NCI-H1417 (cell line): ENCODE measurements around the gene TNS3.

ENCODE experiments used
- DNase-seq, 3 experiments: peaks; one replicate each; lab custom pipeline; 2025; lab: John Stamatoyannopoulos, UW

Gene TNS3

DNA sequence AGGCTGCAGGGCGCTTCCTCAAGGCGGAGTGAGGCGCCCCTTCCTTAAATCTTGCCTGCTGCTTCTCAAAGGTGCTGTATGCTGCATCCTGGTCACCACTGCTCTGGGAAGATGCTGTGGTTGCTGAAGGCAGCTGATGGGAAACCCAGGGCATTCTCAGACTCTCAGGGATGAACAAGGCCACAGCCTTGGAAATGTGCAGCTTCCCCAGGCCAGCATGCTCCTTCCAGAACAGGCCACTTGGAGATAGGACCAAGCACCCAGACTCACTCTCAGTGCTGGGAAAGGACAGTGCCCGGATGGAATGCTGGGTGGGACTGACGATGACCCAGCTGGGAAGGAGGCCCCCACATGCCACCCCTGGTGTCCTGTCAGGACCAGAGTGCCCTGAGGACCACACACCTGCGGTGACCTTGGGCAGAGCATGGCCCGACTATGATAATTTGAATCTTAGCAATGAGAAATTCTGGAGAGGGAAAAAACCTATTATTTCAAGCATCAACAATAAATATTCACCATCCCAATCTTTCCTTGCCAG is 235.5 kb downstream of the TNS3 start:
- DNase-seq = no peak

DNA sequence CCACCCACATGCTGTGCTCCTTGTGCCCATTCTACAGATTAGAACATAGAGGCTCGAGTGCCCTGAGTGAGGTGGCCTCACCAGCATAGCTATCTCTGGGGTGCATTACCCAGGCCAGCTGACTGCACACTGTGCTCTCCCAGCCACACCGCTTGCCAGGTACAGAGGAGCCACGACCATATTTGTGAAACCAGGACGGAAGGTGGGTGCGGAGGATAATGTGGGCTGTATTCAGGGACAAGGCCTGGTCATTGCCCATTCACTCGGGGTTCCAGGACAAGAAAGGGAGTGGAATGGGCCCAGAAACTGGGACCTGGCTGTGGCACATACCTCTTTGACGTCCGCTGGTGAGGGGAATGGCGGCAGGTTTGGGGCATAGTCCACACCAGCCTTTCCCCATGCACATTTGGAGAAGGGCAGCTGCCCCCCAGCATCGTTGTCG is 236.0 kb downstream of the TNS3 start:
- DNase-seq = no peak

DNA sequence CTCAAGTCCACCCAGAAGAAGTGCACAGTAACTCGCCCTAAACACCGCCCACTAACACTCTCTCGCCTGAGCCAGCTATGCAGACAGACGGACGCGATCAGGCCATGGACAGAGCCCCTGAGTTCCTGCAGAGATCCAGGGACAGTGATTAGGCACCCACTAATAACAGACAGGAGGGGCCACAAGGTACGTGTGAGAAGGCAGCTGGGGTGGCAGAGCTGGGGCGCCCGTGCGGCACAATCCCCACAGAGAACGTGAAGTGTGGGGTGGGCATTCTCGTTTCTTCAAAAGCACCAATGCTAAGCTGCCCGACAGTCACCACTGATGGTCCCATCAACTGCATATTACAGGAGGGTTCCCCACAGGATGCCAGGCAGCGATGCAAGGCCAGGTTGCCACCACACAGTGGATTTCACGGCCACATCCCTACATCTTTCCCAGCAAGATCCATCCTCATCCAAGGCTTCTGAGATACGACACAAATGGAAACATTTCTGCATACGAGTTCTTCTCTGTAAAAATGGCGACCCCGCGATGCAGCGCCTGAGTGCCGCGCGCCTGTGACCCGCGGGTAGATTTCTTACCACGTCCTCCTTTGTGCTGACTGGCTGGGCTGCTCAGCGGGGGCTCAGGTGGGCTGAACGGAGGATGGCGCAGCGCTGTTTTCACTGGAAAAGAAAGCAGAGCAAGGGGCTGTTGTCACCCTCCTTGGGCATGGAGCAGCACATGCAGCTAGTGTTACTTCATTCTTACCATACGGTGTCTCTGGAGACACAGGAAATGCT is 237.5 kb downstream of the TNS3 start:
- DNase-seq = no peak

DNA sequence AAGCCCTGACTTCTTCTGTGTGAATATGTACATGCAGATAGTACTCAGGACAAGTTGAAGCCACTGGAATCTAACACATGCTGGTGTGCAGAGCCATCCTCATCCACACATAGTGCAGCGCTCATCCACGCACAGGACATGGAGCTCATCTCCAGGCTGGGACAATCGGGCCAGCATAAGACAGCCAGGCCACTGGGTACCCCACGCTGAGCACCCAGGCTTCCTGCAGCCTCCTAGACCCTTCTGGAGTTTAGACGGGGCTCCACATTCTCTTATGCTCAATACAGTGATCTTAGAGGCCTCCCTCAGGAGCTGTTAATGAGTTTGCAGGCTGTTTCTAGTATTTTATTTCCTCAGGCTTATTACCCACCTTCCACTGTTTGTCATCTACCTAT is 238.9 kb downstream of the TNS3 start:
- no peak for DNase-seq

DNA sequence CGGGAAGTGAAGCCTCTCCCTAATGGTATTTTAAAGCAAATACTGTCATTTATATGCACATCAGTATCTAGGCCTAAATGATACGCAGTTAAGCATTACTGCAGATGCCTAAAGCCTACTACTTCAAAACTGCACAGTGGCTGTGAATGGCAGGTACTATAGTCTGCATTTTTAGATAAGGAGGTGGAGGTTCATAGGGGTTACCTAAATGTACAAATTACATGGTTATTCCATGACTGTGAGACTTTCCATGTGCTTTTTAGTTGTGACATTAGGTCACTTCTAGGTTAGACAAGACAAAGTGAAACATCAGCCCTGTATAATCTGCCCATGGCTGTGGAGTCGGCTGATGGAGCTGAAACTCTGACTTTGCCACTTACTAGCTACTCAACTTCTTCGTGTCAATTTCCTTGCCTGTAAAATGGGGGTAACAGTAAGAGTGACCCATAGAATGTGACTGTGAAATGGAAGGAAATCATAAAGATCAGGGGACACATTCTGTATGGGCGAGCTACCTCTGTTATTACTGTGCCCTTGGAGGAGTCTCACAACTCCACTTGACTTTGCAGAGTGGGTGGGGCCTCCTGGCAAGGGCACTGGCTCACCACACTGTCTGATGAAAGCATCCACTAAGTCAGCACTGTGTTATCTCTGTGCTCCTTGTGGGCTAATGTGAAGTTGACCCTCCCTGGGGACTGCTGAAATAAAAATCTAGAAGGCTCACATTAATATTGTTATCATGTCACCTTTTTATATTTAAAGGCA is 239.4 kb downstream of the TNS3 start:
- DNase-seq = no peak

DNA sequence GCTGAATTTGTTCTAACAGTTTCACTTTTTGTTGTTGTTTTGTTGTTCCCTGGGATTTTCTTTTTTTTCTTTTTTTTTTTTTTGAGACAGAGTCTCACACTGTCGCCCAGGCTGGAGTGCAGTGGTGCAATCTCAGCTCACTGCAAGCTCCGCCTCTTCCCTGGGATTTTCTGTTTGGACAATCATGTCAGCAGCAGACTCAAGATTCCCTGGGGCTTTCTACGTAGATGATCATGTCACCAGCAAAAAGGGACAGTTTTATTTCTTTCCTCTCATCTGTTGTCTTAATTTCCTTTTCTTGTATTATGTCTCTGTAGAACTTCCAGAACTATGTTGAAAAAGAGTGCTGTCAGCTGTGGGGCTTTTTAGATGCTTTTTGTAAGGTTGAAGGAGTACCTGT is 241.4 kb downstream of the TNS3 start:
- no peak for DNase-seq

DNA sequence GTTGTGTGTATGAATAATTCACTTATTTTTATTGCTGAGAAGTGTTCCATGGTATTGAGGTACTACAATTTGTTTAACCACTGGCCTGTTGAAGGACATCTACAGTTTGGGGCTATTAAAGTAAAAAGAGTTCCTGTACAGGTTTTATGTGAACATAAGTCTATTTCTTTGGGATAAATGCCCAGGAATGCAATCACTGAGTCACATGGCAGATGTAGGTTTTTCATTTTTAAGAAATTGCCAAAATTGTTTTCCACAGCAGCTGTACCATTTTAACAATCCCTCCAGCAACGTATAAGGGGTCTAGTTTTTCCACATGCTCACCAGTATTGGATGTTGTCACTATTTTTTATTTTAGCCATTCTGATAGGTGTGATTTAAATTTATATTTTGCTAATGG is 243.9 kb downstream of the TNS3 start:
- no peak for DNase-seq

DNA sequence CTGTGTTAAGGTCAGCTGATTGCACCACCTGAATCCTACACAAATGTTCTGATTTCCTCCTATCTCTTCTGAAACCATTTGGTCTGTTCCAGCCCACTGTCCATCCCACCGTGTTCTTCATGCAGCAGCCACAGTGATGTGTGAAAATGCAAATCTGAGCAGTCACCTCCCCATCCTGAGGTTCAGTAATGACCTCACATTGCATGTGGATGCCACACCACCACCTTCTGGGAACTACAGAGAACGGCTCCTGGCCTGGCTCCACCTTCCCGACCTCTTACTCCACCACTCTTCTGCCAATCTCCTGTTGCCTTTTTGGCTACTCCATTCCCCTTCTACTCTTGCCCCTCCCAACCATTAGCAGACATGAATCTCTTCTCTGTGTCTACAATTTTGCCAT is 244.4 kb downstream of the TNS3 start:
- DNase-seq = no peak

DNA sequence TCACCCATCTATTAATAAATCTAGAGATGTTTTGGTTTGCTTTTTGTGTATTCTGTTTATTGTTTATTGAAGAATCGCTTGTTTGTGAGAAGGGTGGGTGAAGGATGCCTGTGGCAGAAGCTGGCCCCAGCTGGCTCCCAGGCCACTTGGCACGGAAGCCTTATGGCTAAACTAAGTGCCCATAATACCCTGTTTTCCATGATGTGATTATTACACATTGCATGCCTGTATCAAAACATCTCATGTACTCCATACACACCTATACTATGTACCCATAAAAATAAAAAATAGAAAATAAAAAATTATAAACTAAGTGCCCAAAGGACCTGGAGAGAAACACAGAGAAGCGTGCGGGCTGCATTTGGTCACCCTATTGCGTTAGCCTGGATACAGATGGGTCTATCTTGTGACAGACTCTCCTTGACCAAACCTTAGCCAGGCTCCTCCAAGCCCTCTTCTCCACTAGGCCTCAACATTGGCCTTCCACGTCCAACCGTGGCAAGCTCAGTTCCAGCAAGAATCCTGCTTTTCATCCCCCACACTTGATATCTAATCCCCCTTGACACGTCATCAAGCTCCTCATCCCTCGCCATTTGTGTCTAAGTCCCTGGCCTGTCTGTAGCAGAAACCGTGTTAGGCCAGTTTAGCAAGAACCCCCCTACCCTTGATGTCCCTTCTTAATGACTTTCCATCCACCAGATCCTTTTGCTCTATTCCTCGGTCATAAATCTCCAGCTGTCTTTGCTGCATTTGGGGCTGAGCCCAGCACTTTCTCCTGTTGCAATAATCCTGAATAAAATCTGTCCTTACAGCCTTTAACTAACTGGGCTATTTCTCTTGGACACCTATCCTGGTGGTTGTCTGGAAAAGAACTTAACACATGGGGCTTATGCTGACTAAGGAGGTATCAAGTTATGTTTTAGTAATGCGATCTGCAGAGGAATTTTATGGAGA is 245.2 kb downstream of the TNS3 start:
- DNase-seq = no peak

DNA sequence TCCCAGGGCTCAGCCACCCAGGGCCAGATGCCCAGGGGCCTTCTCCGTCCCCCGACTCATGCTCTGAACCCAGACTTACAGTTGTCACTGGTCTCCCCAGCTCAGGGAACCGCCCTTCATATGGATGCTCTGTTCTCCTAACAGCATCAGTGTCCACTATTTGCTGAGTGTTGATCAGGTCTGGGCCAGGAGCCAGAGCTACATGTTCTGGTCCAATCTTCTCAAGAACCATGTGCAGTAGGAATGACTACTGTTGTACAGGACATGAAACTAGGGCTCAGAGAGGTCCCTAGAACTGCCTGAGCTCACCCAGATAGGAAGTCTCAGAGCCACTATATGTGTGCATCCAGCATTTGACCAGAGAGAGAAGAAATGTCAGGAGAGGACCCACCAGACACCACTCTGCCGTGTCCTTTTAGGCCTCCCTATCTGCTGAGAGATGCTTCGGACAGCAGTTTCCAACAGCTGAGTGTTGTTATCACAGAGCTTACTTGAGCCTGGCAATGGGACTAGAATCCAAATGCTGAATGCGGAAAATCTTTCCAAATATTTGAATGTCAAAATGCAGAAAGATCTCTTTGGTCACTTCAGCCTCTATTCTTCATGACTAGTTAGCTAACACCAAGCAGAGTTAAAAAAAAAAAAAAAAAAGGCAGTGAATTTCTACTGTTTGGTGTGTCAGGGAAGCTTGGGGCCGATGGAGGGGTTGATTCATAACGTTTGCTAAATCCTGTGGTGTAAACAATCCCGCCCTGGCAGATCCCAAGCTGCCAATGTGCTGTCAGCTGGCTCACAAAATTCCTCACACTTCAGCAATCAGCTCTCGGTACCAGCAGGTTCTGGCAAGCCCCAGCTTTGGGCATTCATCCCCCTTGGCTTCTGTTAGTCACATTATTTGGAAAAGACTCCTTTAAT is 246.1 kb downstream of the TNS3 start:
- no peak for DNase-seq

DNA sequence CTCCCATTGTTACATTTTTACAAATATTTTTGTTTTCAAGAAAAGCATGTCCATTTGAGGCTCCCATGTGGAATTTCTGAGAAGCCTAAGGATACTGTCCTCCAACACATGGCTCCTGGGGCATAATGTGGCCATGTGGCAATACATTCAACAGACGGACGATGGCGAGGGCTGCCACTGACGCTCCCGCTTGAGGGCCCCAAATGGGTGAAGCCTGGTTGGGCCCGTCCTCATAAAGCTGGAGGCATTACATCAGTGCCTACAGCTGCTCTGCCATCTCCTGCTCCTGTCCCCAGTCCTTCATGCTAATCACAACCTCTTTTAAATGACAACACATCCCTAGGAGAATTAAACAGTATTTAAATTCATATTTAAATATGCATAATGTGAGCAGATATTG is 246.8 kb downstream of the TNS3 start:
- DNase-seq = no peak

DNA sequence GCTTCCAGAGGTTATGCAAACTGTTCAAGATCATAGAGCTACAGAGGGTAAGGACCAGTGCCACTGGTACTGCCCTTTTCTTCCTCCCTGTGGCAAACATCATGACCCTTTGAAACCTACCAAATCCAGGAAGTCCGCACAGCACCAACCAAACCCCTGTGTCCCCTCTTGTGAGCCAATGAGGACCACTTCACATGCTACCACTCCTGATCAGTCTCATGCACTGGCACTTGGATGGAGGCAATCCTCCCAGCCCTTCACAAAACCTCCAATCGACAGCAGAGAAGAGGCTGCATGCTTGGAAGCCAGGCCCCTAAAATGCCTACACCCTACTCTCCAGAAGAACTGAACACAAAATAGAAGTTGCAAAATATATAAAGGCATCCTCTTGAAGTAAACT is 248.0 kb downstream of the TNS3 start:
- DNase-seq = no peak

DNA sequence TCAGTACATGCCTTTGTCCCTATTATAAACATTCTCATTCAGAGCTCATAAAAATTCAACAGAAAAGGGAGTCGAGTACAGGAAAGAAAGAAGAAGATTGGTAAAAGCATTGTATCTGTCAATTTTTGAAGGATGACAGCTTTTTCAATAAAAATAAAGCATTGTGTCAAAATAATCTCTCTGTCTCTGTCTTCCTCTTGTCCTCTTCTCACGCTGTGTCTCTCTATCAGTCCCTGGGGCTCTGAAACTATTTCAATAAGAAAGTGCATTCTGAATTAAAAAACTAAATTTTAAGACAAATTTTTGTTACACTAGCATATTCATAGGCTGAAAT is 248.4 kb downstream of the TNS3 start:
- no peak for DNase-seq

DNA sequence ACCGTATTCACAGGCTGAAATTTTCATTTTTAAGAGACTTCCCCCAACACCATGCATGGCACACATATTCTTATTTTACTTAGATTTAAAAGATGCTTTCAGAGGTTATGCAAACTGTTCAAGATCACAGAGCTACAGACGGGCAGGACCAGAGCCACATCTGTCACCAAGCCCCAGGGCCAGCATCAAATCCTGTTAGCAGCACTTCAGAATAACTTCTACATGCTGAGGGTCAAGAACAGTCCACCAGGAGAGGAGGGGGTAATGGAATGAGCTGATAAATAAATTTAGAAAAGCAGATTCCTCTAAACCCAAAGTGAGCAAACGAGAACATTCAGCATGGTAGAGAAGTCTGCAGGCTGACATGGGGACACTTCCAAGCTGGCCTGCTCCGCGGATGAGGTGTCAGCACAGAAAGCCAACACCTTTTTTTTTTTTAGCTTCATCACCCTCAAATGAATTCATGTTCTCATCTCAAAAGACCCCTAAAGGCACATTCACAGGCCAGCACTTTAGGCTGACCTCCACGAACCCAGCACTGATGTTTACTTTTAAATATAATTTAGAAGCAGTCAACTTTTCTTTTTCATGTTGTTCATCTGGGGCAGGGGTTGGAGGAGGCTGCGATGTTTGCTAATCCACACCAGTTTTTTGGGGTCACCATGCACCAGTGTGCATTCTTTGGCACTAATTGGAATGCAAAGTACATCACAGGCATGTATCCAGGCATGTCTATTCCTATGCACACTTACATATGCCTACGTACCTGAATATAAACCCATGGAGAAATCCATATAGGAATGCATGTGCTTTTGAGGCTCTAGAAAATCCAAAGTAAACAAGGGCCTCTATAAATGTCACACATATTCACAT is 249.0 kb downstream of the TNS3 start:
- no peak for DNase-seq

DNA sequence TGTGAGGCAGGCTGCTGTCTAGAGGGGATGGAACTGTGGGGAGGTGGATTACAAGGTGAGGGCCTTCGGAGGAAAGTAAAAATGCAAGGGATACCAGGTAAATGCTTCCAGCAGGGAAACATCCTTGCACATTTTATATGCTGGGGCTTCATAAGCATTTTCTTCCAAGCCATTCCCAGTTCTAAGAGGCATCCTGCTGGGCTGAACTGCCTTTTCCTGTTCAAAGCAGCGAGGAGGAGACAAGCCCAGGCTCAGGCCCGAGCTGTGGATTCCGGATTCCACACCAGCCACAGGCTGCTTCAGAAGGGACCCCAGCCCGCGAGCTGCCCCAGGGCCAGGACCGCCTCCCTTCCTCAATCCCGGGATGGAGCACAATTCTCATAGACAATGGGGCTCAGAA is 249.7 kb downstream of the TNS3 start:
- DNase-seq = no peak

DNA sequence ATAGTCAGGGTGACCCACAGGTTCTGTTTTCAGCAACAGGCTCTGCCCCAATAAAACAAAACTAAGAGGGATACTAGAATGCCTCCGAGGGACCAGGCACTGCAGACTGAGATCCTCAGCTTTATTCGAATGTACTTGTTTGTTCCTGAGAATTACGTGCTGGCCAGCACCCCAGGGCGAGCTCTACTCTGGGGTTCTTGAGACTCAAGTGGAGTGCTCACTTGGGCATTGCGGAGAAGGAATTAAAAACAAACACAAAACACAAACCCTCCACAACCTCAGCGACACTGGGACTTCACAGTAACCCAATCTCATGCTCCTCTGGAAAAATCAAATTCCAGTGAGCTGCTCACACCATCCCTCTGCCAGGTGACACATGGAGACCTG is 250.7 kb downstream of the TNS3 start:
- no peak for DNase-seq

DNA sequence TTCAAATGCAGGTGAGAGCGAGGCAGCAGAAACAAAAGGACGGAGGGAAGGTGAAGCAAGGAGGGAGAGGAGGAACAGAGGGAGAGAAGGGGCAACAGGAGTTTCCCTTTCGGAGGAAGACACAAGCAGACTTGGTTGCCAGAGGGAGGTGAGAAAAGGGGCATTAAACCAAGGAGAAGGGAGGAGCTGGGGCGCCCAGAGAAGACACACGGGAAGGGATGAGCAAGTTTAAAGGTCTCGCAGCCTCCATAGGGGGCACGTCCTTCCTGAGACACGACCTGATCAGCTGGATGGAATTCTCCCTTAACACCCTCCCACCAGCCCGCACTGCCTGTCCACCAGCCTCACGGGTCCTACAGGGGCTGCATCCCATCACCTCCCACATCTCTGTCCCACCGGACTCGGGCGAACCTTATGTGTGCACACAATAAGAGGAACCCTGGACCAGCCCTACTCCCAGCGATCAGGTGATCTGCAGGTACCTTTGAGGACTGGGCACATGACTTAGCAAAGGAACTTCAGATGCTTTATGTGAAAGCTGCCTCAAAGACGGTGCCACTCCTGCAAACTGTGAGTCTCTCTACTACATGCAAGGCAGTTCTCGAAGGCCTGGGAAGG is 251.2 kb downstream of the TNS3 start:
- no peak for DNase-seq

DNA sequence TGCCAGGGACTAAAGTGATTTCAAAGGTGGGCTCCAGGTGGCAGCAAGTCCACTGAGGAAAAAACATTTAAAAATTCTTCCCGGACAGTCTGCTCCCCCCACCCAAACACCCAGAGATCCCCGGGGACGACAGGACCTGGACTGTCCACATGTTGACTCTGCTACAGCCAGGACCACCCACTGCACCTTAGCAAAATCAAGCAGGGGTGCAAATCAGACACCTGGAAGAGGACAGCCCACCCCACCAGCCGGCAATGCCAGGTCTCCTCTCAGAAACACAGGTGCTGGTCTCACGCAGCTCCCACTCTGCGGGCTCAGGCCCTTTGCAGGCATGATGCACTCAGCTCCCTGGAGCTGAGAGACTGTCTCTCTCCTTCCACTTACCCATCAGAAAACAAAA is 251.9 kb downstream of the TNS3 start:
- DNase-seq = no peak

DNA sequence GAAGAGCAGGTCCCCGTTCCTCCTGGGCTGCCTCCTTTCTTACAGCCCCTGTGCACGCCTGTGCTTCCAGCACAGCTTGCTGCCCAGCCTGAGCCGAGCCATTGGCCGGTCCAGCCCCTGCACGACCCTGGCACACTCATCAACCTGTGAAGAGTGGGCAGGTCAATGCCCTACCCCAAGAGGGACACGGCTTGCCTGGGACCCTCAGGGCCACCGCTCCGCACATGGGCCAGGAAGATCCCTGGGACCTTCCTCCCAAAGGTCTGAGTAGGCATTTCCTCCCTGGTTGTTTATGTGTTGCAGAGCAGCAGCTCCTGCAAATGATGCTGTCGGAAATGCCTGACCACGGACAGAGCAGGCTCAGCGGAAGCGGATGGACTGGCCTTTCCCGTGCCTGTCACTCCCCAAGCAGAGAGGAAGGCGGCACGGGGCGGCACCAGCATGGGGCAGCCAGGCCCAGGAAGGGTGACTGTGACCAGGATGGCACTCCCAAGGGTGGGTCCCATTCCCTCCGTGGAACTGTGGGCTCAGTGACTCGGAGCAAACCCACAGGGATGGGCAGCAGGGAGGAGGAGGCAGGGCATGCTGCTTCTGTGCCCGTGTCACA is 252.5 kb downstream of the TNS3 start:
- DNase-seq = no peak
